ENCODE data around the gene WBP1.
"Not testable (repeated sequence)": the region's sequence is repeated elsewhere in the genome, so short reads cannot be mapped to it uniquely, and the experiment has no call there.

Gene WBP1

DNA sequence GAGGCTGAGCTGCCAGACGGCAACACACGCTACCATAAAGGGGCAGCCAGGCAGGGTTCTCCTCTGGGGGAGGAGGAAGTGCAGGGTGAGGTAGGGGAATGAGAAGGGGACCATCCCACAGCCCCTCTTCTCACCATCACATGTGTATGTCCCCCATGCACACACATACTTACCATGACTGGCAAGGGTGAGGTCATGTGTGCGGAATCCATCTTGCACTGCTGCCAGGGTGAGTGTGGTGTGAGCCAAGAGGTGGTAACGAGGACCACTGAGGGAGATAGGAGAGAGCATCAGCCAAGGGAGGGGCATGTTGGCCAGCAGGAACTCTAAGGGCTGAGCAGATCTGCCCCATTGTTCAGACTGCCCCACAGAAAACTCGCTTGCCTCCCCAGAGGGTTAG, 29.6 kb upstream of the WBP1 start:
- DNase-seq: no peak

- no peak for DNase-seq
Observed at GRCh38 chr2:74429487-74430451, 28.5 kb upstream of the WBP1 start.

- no peak for DNase-seq
Observed at GRCh38 chr2:74430502-74430901, 27.7 kb upstream of the WBP1 start.

DNA sequence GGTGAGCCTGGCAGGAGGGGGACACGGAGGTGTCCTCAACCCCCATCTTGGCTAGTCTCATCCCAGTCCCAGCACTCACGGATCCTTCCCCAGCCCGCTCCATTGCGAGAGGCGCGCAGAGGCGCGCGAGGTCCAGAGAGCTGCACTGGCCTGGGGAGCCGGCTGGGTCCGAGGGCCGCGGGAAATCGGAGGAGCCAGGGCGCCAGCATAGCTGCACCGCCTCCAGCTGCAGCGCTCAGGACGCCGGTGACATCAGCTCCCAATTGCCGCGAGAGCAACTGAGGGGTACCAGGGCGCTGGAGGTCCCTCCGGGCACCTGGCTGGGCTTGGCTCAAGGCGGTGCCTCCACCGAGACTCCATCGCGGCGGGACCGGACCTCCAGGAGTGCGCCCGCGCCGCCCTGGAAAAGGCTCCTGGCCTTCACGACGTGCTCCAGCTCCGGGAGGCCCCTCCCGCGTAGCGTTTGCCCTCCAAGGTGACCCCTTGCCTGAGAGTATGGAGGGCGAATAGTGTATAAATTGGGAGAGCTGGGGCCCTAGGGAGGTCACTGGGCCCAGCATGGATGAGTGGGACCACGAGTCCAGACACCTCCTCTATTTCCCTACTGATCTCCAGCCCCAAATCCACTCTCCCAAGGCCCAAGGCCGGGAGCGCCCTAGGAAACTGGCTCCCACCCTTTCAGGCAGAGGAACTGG, 22.0 kb upstream of the WBP1 start:
- no peak for DNase-seq

DNA sequence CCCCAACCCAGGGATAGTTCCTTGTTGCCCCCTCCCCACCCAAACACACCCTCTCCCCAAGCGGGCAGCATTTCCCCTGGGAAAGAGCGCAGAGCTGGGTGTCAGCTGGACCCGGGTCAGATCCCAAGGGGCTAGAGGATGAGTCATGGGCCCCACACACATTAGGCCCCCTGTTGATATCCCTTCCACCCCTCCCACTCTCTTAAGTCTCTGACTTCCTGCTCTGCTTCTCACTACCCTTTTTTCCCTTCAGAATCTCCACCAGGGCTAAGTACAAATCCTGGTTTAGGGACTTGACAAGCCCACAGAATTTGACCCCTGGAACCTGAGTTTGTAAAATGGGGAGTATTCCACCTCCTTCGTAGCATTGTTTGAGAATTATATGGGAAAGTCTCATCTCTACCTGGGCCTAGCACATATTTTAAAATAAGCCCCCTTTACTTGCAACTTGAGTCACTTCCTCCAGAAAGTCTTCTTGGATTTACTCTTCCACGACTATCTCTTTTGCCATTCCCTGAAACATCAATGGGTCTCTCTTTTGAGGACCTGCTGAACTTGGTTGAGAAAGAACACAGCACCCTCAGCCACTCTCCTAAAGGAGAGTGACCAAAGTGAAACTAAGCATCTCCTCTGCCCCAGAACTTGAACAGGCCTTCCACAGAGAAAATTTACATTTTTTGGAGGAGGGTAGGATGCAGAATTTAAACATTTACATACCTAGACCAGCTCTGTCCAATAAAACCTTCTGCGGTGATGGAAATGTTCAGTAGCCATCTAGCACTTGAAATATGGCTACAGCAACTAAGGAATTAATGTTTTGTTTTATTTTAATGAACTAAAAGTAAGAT, 21.2 kb upstream of the WBP1 start:
- no peak for DNase-seq

DNA sequence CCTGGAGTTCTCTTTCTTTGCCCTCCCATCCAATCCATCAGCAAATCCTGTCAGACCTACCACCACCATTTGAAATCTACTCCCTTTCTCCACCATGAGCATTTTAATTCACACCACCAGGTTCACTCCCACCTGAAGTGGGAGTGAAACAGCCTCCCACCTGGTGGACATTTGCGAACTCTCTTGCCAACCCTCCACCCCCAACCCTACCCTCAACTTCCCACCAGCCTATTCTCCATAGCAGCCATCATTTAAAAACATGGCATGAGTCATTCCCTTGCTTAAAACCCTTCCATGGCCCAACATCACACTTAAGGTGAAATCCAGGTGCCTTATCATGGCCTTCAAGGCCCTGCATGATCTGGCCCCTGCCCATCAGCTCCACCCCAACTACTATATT, 20.0 kb upstream of the WBP1 start:
- no peak for DNase-seq

GRCh38 chr2:74439373-74439772, 18.9 kb upstream of the WBP1 start:
- no peak for DNase-seq

- DNase-seq: no peak
Observed at GRCh38 chr2:74439803-74440377, 18.3 kb upstream of the WBP1 start.

DNA sequence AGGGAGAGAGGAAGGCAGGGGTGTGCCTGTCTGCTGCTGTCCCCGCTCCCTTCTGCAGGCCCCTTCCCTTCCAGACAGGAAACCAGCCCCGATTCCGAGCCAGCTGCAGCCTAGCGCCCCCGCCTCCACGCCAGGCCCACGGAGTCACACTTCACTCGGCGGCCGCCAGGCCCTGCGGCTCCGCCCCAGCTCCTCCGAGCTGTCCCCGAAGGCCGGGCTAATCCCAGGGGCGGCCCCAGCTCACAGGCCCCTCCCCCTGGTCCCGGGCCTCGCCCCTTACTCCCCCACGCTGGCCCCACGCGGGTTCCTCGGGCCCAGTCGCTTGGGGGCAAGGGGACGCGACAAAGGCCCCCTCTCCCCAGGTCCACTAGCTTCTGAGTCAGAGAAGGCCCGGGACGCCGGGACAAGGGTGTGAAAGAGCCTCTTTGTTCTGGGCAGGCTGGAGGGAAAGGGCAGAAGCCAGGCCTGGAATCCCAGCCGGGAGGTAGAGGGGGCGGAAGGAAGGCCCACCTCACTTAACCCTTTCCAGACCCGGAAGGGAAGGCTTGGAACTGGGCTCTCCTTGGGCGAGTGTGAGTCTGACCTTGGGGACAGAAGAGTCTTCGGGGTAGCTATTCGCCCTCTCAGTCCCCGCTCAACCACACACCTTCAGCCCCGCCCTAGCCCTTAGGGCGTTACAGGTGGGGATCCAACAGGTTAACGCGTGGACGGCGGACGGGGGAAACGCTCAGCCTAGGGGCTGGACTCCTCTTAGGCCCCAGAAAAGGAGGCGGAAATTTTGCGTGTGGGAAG, 17.7 kb upstream of the WBP1 start:
- DNase-seq: peak; percentile 65

DNA sequence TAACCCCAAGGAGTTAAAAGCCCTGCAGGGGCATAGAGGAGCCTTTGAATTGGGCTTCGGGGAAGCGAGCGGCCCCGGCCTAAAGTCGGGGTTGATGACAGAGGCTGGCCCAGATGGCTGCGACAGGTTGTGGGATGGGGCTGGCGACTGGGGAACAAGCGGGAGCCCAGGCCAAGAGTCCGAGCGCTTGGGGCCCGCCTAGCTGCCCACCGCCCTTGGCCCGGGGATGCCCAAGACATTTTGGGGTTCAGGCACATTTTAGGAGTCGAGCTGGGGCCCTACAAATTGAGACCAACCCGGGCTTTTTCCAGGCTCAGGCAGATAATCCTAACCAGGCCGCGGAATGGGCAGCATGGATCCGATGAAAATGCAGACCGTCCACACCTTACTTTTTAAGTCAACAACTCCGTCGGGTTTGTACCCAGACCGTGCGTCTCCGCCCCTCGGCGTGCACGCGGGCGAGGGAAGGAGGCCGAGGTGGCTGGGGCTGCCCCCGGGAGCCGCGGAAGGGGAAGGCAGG, 17.0 kb upstream of the WBP1 start:
- DNase-seq: no peak

DNA sequence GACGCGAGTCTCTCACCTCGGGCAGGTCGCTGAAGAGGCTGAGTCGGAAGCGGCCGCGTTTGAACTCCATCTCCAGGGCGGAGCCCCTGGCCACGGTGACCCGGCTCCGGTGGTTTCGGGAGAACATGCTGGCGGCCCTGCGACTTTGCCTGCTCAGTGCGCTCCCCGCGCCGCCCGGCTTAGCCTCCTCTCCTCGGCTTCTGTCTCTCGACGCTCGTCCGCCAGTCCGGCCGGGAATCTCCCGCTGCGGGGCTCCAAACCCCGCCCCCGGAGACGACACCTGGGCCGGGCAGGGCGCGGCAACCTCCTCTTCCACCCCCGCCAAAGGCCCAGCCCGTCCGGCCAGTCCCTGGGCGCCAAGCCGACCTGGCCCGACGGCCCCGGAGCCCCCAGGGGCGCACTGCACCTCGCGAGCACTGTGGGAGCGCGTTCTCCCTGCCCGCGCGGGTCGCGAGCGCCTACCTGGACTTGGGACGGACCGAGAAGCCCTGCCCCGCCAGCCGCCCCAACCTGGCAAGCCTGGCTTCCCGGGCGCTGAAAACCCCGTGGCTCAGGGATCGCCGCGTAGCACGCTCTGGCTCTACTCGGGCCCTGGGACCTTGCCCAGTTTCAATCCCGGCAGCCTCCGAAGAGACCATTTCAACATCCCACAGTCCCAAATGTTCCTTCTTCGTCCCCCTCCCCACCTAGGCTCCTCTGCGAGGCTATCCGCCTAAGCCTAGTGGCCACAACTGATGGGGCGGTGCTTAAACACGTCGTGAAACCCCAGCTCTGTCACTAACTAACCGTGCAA, 16.4 kb upstream of the WBP1 start, which contains the start of gene RTKN:
RTKN (minus strand) TSS at position 248 of the 793 bp plus-strand sequence; CDS start at position 127, 121 bp downstream.
- peak; percentile 42 for DNase-seq

- not testable (repeated sequence) for DNase-seq
Observed at GRCh38 chr2:74442483-74443297, 15.5 kb upstream of the WBP1 start.

GRCh38 chr2:74444498-74445318, 13.5 kb upstream of the WBP1 start:
- no peak for DNase-seq

- DNase-seq: no peak
Observed at GRCh38 chr2:74447230-74447999, 10.8 kb upstream of the WBP1 start.

- no peak for DNase-seq
Observed at GRCh38 chr2:74448771-74449170, 9.5 kb upstream of the WBP1 start.

DNA sequence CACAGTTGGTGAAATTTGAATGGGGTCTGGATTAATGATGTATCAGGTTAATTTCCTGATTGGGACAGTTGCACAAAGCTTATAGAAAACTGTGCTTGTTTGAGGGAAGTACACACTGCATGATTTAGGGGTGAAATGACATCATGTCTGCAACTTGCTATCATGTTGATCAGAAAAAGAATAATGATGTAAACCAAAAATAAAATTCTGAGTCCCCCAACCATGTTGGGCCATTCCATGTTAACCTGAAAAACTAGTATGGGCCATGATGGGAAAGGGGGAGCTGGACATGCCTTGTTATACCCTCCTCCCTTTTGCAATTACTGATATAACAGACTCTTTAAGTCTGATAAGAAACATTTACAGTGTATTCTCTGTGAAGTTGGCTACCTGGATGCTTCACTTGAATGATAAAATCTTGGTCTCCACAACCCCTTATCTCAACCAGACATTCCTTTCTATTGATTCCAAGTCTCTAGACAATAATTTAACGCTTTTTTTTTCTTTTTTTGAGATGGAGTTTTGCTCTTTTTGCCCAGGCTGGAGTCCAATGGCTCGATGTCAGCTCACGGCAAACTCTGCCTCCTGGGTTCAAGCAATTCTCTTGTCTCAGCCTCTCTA, 7.6 kb upstream of the WBP1 start:
- DNase-seq: no peak

Measured in CD4-positive, alpha-beta T cell treated with Interferon gamma for 1 hour (primary cell).